ENCODE results near the gene DLGAP1.
"Not testable (repeated sequence)": the region's sequence is repeated elsewhere in the genome, so short reads cannot be mapped to it uniquely, and the experiment has no call there.

DLGAP1 gene

GRCh38 chr18:3597409-3598357 lies 857.4 kb downstream of the DLGAP1 start:
- no peak for DNase-seq

DNA sequence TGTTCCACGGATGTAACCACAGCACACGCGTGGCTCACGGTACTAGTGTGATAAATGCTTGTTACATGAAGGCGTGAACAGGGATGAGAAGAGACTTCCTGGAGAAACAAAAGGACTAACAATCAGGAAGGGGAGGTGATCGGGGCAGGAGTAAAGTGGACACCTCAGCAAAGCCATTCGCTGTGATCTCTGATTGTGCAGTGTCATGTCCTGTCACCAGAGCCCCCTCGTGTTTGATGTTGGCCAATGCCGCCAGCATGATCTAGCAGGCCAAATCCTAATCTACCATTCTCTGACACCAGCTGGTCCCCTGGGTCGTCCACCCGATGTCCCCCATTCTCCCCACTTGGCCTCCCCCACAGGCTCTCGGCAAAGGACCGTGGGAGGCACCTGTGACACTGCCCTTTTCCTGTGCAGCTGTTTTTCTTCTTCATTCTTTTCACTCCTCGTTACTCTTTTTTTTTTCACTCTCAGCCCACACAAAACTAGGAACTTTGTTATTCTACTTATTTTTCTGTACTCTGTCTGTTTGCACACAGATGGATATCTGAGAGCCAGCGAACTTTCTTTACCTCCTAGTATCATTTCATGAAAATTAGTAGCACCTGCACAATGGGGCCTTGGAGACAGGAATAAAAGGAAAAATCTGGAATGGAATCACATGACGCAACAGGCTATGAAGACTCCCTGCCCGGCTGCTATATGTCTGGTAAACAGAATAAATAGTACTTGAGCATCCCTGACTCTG lies 858.3 kb downstream of the DLGAP1 start:
- no peak for DNase-seq

GRCh38 chr18:3596324-3596636 lies 858.8 kb downstream of the DLGAP1 start:
- no peak for DNase-seq

DNA sequence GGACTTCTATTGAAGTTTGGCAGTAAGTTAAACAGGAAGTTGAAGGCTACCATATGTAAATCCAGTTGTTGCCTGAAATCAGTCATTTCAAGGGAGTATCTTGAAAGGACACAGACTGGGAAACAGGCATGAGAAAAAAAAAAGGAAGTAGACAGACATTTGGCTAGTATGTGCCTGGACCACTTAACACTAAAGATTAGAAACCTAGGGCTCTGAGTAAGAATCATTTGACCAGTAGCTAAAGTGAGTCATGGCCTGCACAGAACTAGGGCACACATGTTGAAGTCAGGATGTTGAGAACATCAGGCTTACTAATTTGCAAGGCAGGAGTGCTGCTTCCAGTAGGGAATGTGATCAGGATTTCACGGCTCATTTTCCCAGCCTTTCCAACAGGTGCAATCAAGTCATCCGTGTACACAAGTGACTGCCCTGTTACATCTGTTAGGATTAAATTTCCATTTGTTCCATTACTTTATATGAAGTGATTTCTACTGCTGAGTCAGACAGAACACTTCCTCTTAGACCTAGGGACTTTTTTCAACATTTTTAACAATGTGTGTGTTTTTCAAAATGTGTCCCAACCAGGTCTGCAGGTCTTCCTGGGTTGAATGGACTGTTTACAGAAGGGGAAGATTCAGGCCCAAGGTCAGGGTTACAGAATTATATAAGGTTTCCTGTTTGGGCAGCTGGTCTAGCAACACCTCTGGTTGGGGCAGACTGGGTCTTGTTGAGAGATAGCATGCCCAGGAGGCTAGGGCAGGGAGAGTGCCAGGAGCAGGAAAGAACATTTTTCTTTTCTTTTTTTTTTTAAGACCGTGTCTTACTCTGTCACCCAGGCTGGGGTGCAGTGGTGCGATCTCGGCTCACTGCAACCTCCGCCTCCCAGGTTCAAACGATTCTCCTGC lies 859.5 kb downstream of the DLGAP1 start:
- DNase-seq, result peak; percentile 71

- no peak for DNase-seq
These were observed 860.2 kb downstream of the DLGAP1 start for GRCh38 chr18:3594760-3595368.

DNA sequence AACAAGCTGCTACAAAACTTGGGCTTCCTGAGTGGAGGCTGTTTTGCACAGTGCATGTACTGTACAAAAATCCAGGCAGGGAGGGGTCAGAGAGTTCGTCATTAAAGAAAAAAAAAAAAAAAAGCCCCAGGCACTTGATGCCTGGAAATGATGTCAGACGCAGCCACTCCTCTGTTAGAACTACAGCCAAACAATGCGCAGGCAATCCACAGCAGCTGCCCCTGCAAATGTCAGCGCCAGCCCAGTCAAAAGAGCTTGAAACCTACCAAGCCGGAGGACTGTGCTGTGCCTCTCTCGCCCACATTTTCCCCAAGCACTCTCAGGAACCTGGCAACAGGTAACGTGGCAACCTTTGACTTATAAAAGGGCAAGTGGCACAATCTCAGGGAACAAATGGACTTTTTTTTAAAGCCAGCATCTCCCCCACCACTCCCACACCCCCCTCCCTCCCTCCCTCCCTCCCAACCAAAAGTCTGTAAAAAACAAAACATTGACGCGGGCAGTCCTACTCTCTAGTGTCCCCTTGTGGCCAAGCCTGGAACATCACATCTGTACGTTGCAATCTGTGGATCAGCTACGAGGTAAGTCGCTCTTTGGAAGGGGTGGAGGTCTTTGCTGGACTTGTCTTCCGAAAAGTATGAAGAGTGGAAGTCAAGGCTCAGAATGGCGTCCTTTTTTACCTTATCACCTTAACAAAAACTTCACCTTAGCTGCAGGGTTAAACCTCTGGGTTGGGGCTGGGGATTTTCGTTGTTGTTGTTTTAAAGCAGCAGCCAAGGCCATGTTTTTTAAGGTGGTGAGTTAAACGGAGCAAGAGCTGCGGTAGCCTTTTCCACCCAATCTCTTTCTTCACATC lies 861.0 kb downstream of the DLGAP1 start:
- DNase-seq, result peak; percentile 97

- DNase-seq, result peak; percentile 86
These were observed 861.7 kb downstream of the DLGAP1 start for GRCh38 chr18:3593381-3593903.

GRCh38 chr18:3592864-3593263 lies 862.2 kb downstream of the DLGAP1 start:
- DNase-seq, result no peak

DNA sequence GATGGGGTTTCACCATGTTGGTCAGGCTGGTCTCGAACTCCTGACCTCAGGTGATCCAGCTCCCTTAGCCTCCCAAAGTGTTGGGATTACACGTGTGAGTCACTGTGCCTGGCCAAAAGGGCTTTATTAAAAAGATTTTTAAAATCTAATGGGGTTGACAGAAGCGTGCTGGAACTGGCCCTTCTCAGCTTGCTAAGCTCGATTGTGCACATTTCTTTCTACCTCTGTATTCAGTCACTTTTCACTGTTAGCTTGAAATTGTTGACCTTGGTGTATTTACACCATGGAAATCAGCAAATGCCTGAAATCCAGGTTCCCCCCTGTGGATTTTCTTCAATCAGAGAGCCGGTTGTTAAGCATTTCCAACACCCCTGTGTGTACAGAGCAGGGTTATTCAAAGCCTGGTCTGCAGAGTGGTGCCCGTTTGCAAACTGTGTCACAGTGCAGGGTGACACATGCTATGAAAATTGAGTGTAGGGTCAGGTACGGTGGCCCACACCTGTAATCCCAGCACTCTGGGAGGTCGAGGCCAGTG lies 864.9 kb downstream of the DLGAP1 start:
- DNase-seq, result no peak

DNA sequence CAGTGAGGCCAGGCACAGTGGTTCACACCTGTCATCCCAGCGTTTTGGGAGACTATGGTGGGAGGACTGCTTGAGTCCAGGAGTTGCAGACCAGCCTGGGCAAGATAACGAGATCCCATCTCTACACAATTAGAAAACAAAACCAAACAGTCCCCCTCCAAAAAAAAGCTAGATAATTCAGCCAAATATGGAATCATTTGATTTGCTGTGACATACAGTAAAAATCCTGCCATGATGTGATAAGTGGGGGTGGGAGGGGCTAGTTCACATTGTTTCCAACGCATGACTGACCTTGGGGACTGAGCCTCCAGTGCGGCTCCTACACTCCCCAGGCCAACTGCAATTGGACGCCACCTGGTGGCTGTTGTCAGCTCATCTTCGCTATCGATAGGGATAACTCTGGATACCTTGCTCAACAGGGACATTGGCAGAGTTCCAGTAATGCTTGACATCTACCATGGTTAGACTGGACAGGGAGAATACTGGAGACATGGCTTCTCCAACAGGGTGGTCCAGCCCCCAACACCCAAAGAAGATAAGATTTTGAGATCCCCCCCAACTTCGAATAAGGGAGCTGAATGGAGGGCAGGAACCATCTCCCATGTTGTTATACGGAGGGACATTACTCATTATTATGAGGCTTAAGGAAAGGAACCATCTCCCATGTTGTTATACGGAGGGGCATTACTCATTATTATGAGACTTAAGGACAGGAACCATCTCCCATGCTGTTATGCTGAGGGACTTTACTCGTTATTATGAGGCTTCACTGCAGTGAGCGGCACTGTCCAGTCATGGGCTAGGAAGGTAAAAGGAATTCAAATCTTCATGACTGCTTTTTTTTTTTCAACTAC lies 869.2 kb downstream of the DLGAP1 start:
- peak; percentile 81 for DNase-seq

DNA sequence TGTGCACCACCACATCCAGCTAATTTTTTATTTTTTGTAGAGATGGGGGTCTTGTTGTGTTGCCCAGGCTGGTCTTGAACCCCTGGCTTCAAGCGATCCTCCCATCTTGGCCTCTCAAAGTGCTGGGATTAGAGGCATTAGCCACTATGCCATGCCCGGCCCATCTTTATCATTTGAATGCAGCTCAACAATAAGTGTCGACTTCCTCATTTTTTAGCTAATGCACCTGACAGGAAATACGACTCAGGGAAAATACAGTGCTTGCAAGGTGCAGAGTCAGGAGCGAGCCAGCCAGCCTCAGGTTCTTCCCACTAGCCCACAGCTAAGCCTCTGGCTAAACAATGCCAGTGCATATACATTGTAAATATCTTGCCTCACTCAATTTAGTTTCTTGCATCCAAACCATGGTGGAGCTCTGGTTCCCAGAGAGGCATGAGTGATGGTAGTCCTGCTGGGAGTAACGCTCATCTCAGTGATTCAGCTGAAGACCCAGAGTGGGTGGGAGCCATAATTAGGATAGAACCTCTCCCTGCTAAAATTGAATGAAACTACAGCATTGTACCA lies 870.1 kb downstream of the DLGAP1 start:
- DNase-seq, result no peak

DNA sequence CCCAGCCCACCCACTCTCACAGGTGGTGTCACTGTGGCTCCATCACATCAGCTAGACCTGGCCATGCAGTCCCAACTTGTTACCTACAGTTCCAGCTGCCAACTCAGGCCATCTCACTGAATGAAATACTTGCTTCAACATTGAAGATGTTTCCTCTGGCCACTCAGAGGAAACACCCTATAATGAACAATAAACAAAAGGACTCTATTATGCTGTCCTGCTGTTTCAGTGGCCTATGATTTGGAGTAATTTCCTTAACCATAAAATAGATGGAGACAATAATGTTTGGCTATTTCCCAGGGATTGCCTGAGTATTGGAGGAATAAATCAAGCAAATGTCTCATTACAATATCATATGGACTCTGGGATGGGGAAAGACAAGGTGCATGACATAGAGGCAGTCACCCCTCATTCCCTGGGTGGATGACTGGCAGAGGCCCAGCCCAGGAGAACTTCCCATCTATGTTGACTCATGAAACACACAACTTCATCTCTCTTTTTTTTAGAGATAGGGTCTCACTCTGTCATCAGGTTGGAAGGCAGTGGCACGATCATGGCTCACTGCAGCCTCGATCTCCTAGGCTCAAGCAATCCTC lies 870.7 kb downstream of the DLGAP1 start:
- DNase-seq, result no peak

DNA sequence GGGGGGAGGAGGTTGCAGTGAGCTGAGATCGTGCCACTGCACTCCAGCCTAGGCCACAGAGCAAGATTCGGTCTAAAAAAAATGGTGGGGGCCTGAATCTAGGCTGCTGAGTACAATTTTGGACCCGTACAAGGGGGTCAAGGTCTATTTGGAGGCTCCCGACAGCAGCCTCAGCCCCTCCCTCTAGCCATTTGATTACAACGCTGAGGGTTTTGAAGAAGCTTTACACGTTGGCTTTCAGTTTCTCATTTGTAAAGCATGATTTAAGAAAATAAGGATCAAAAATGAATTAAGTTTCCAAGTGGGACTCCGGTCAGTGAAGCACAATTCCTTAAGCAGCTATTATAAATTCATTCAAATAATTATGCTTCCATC lies 871.2 kb downstream of the DLGAP1 start:
- no peak for DNase-seq

DNA sequence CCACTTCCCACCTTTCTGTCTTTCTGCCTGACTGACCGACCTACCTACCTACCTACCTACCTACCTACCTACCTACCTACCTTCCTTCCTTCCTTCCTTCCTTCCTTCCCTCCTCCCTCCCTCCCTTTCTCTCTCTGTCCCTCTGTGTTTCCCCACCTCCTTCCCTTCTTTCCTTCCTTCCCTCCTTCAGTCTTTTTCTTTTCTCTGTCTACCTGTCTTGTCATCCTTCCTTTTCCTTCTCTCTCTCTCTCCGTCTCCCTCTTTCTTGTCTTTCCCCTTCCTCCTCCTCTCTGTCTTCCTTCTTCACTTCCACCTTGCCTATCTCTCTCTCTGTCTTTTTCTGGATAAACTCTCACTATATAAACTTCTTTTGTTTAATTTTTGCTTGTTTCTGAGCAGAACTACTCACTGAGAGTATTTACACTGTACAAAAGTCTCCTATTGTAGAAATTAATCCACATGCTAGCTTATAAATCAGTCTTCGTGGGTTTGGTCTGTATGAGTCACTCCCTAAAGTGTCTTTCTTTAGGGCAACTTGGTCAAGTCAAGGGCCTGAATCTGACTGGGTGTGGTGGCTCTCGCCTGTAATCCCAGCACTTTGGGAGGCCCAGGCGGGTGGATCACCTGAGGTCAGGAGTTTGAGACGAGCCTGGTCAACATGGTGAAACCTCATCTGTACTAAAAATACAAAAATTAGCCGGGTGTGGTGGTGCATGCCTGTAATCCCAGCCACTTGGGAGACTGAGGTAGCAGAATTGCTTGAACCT lies 871.8 kb downstream of the DLGAP1 start:
- DNase-seq, result not testable (repeated sequence)

DNA sequence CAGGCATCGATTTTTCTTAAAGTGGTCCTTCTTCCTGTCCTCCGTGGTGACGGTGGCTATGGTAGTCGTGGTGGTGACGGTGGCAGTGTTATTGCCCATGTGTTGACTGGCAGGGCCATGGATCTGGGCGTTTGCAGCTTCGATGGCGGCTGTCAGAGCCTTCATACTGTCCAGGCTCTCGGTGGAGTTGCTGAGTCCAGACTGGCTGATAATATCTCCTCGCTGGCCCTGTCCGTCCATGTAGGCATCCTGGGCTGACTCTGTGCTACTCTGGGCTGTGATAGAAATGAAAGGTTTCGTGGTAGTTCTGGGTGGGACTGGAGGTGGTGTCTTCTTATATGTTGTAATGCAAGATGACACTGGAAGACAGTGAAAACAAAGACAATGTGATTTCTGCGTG lies 873.2 kb downstream of the DLGAP1 start:
- DNase-seq, result no peak

- DNase-seq, result not testable (repeated sequence)
These were observed 874.5 kb downstream of the DLGAP1 start for GRCh38 chr18:3580523-3581025.

- peak; percentile 77 for DNase-seq
These were observed 875.4 kb downstream of the DLGAP1 start for GRCh38 chr18:3579701-3580100.

DNA sequence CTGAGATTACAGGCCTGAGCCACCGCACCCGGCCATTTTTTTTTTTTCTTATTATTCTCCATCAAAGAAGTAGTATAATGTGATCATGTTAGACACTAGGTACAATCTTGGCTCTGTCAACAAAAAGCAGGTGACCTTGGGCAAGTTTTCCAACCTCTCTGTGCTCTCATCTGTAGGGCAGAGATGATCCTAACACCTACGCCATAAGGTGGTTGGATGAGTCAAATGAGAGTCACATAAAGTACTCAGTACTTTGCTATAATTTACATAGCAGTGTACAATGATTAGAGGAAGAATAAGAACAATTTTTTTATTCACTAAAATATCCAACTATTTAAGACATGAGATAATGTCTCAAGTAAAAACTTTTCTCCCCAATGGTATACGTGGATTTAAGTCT lies 876.5 kb downstream of the DLGAP1 start:
- no peak for DNase-seq

Data from fibroblast of skin of scalp (primary cell).